LNCAP (cell line): Measurements from ENCODE around the gene ARID1A.

Source experiments
- CTCF ChIP-seq: fragments of 450-650 bp; IDR thresholded peaks from 2 replicates; pipeline ENCODE4 v1.5.1; 2017; ENCODE audit warnings: mild to moderate bottlenecking

Gene ARID1A

DNA sequence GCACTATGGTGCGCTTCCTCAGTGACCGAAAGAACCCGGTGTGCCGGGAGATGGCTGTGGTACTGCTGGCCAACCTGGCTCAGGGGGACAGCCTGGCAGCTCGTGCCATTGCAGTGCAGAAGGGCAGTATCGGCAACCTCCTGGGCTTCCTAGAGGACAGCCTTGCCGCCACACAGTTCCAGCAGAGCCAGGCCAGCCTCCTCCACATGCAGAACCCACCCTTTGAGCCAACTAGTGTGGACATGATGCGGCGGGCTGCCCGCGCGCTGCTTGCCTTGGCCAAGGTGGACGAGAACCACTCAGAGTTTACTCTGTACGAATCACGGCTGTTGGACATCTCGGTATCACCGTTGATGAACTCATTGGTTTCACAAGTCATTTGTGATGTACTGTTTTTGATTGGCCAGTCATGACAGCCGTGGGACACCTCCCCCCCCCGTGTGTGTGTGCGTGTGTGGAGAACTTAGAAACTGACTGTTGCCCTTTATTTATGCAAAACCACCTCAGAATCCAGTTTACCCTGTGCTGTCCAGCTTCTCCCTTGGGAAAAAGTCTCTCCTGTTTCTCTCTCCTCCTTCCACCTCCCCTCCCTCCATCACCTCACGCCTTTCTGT lies 84.6 kb downstream of the ARID1A start:
- TF ChIP-seq CTCF: no peak

GRCh38 chr1:26781206-26781825 lies 85.5 kb downstream of the ARID1A start:
- no peak for TF ChIP-seq CTCF

DNA sequence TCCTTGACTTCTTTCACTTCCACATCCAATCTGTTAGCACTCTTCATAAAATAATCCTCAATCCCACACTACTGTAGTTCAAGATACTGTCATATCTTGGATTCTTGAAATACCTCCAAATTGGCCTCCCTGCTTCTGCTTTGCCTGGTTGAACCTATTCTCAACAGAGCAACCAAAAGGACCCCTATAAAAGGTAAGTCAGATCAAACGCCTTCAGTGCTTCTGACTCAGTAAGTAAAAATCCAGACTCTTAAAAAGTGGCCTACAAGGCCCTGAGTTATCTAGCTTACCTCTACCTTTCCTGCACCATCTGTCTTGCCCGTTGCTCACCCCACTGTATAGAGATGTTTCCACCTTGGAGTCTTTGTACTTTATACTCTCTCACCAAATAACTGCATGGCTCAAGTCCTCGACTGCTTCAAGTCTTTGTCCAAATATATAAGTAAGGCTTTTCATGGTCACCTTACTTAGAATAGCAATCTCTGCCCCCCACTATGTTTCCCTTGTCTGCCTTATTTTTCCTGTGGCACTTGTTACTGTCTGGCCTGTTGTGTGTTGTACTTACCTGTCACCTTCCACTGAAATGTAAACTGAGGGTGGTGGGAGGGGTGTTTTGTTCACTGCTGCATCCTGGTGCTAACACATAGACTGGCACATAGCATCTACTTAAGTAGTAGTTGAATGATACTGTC lies 86.9 kb downstream of the ARID1A start:
- TF ChIP-seq CTCF: no peak

- TF ChIP-seq CTCF: no peak
These were observed 87.8 kb downstream of the ARID1A start for GRCh38 chr1:26783646-26784022.

GRCh38 chr1:26784023-26784871 lies 88.4 kb downstream of the ARID1A start:
- TF ChIP-seq CTCF: no peak

- no peak for TF ChIP-seq CTCF
These were observed 89.1 kb downstream of the ARID1A start for GRCh38 chr1:26784886-26785285.

DNA sequence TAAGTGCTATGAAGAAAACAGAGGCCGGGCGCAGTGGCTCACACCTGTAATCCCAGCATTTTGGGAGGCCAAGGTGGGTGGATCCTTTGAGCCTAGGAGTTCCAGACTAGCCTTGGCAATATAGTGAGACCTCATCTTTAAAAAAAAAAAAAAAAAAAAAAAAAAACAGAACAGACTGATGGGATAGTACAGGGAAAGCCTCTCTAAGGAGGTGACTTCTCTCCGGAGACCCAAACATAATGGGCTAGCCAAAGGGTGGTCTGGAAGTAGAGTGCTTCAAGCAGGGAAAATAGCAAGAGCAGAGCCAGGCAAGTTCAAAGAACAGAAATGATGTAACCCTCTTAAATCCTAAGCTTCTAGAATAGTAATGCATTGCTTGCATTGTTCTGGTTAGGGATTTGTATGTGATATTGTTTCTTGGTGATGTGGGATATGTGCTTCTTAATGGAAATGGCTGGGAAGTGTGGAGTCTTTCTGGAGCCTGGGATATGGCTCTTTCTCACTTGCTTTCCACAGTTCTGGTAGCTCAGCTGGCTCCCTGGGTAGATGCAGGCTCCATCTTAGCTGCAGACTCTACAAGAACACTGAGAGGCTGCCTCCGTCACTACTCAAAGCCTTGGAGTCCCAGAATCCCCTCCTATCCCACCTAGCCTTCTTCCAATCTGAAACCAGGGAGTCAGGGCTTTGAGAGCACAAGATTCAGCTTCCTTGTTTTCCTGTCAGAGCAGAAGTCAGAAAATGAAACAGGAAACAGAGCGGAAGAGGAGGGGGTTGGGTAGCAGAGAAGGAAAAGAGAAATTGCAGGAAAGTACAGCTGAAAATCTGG lies 90.0 kb downstream of the ARID1A start:
- TF ChIP-seq CTCF: no peak
